ENCODE measurements around the gene SVBP.
A peak's percentile ranks its signal among the peaks of the same experiment; 100 is the strongest.

Gene SVBP

DNA sequence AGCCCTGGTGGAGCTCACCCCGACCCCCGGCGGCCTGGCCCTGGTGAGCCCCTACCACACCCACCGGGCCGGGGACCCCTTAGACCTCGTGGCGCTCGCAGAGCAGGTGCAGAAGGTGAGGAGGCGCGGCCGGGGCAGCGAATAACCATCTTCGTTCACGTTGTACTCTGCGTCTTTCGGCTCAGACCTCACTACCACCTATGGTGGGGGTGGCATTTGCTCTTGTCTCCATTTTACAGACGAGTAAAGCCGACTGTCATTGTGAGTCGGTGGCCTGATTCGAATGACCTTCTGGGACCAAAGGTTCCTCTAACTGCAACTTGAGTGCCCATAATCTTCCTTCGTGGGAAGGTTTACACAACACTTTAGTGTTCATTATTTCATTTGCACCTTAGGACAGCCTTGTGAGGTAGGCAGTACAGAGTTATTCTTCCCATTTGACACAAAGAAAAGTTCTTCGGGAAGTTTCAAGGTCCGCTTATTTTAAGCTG, 49.6 kb downstream of the SVBP start:
- Histone ChIP-seq H3K27ac (ENCODE audit: low read length) (no peak overlapping the region), H3K4me3 (ENCODE audit: low read length) (peak overlapping the region; percentile 95), H3K9ac (ENCODE audit: low read depth, low read length) (peak overlapping the region; percentile 56; the same call in 1 of the 2 replicates), H3K27me3 (ENCODE audit: insufficient read depth, low read length) (no peaks in the 10 kb centered on the region), H3K4me1 (ENCODE audit: insufficient read depth, low read length) (peaks cover 13% of the 10 kb centered on the region; the same call in 1 of the 2 replicates), H3K9me3 (ENCODE audit: insufficient read depth, low read depth, low read length) (no peaks in the 10 kb centered on the region), H3K36me3 (ENCODE audit: insufficient read depth, low read depth, low read length) (peaks cover 2% of the 10 kb centered on the region; the same call in 1 of the 2 replicates)

DNA sequence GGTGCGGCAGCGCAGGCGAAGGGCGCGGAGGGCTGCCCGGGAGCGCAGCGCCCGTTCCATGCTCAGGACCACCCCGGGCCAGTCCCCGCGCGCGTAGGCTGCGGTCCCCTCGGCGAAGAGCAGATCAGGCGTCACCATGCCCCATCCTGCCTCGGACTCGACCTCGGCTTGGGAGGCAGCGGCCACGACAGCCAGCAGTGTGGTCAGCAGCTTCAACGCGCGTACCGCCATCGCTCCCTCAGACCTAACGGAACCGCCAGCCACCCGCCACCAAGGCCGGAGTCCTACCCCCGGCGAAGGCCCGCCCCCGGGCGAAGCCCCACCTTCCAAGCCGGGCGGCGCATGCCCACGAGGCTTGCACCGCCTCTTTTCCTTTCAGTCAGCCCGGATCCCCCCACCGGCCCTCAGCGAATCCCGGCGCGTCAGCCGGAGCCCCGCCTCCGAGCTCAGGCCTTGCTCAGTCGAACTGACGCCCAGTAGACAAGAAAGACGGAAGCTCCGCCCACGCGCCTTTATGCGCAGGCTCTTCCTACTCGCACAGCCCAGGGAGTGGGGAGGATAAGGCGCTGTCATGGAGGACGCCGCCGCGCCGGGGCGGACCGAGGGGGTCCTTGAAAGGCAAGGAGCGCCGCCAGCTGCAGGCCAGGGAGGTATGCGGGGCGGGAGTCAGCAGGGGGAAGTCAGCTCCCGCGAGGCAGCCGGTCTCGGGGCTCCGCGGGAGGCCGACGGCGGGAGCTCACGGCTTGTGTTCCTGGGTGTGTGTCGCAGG, 50.3 kb downstream of the SVBP start, which contains the start of the genes C1orf50 and P3H1:
TSS of gene C1orf50 (plus strand) at position 509 of the 769 bp plus-strand sequence. CDS start at position 572, 63 bp downstream.
TSS of gene P3H1 (minus strand) at position 288 of the 769 bp plus-strand sequence. CDS start at position 231, 57 bp downstream.
- peaks cover 13% of the 10 kb centered on the region; the same call in 1 of the 2 replicates for H3K4me1 ChIP-seq (ENCODE audit: insufficient read depth, low read length)

GRCh38 chr1:42765832-42766740, 51.1 kb downstream of the SVBP start:
- peaks cover 15% of the 10 kb centered on the region for H3K36me3 ChIP-seq (ENCODE audit: insufficient read depth, low read depth, low read length)
- no peaks in the 10 kb centered on the region for H3K27me3 ChIP-seq (ENCODE audit: insufficient read depth, low read length)
- peaks cover 13% of the 10 kb centered on the region; the same call in 1 of the 2 replicates for H3K4me1 ChIP-seq (ENCODE audit: insufficient read depth, low read length)
- H3K4me3 ChIP-seq (ENCODE audit: low read length) = peak overlapping the region; percentile 95
- no peak overlapping the region for H3K27ac ChIP-seq (ENCODE audit: low read length)
- H3K9me3 ChIP-seq (ENCODE audit: insufficient read depth, low read depth, low read length) = no peaks in the 10 kb centered on the region
- H3K9ac ChIP-seq (ENCODE audit: low read depth, low read length) = peak overlapping the region; percentile 78

More for the DNA sequence above, 50.3 kb downstream of the SVBP start, which contains the start of the genes C1orf50 and P3H1:
- Histone ChIP-seq H3K9ac (ENCODE audit: low read depth, low read length) (peak within 1 kb of the TSS; percentile 78; the same call in 1 of the 2 replicates), H3K27ac (ENCODE audit: low read length) (no peak within 1 kb of the TSS), H3K27me3 (ENCODE audit: insufficient read depth, low read length) (no peaks in the 10 kb centered on the region), H3K4me3 (ENCODE audit: low read length) (peak within 1 kb of the TSS; percentile 95), H3K36me3 (ENCODE audit: insufficient read depth, low read depth, low read length) (peaks cover 8% of the 10 kb centered on the region), H3K9me3 (ENCODE audit: insufficient read depth, low read depth, low read length) (no peaks in the 10 kb centered on the region)

GRCh38 chr1:42765269-42765668, 51.9 kb downstream of the SVBP start:
- Histone ChIP-seq H3K9ac (ENCODE audit: low read depth, low read length) (peak overlapping the region; percentile 78; the same call in 1 of the 2 replicates), H3K27ac (ENCODE audit: low read length) (no peak overlapping the region), H3K27me3 (ENCODE audit: insufficient read depth, low read length) (no peaks in the 10 kb centered on the region), H3K9me3 (ENCODE audit: insufficient read depth, low read depth, low read length) (no peaks in the 10 kb centered on the region), H3K36me3 (ENCODE audit: insufficient read depth, low read depth, low read length) (peaks cover 17% of the 10 kb centered on the region), H3K4me1 (ENCODE audit: insufficient read depth, low read length) (peaks cover 13% of the 10 kb centered on the region; the same call in 1 of the 2 replicates), H3K4me3 (ENCODE audit: low read length) (peak overlapping the region; percentile 95)

- H3K4me1 ChIP-seq (ENCODE audit: insufficient read depth, low read length) = peaks cover 13% of the 10 kb centered on the region; the same call in 1 of the 2 replicates
- no peak overlapping the region for H3K4me3 ChIP-seq (ENCODE audit: low read length)
- H3K36me3 ChIP-seq (ENCODE audit: insufficient read depth, low read depth, low read length) = peaks cover 38% of the 10 kb centered on the region
- no peaks in the 10 kb centered on the region for H3K27me3 ChIP-seq (ENCODE audit: insufficient read depth, low read length)
- no peak overlapping the region for H3K27ac ChIP-seq (ENCODE audit: low read length)
- no peak overlapping the region for H3K9ac ChIP-seq (ENCODE audit: low read depth, low read length)
- H3K9me3 ChIP-seq (ENCODE audit: insufficient read depth, low read depth, low read length) = no peaks in the 10 kb centered on the region
Measured at GRCh38 chr1:42762269-42762668, 54.9 kb downstream of the SVBP start.

DNA sequence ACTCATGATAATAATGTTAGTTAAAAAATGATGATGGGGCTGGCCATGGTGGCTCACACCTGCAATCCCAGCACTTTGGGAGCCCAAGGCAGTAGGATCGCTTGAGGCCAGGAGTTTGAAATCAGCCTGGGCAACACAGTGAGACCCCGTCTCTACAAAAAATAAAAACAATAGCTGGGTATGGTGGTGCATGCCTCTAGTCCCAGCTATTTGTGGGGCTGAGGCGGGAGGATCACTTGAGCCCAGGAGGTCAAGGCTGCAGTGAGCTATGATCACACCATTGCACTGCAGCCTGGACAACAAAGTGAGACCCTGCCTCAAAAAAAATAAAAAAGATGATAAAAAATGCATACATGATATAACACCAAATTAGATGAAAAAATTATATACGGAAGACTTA, 55.6 kb downstream of the SVBP start:
- Histone ChIP-seq H3K9ac (ENCODE audit: low read depth, low read length) (no peak overlapping the region), H3K36me3 (ENCODE audit: insufficient read depth, low read depth, low read length) (peaks cover 43% of the 10 kb centered on the region), H3K4me3 (ENCODE audit: low read length) (no peak overlapping the region), H3K27me3 (ENCODE audit: insufficient read depth, low read length) (no peaks in the 10 kb centered on the region), H3K27ac (ENCODE audit: low read length) (no peak overlapping the region), H3K4me1 (ENCODE audit: insufficient read depth, low read length) (peaks cover 13% of the 10 kb centered on the region; the same call in 1 of the 2 replicates), H3K9me3 (ENCODE audit: insufficient read depth, low read depth, low read length) (no peaks in the 10 kb centered on the region)

DNA sequence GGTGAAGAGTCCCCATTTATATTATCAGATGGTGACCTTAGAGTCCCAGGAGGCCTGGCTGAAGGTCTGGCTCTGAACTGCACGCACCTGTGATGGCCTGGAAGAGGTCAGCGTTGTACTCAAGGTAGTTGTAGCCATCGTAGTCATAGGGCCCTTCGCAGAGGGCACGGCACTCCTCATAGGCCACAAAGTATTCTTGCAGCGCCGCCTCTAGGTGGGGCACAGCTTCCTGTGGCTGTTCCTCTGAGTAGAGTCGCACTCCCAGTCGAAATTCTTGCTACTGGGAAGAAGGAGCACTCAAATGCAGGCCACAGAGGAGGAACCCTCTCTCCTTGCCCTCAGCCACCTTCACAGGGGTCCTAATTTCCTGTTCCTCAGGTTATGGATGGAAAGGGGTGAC, 58.1 kb downstream of the SVBP start:
- no peak overlapping the region for H3K4me3 ChIP-seq (ENCODE audit: low read length)
- no peaks in the 10 kb centered on the region for H3K27me3 ChIP-seq (ENCODE audit: insufficient read depth, low read length)
- H3K4me1 ChIP-seq (ENCODE audit: insufficient read depth, low read length) = no peaks in the 10 kb centered on the region
- peaks cover 68% of the 10 kb centered on the region for H3K36me3 ChIP-seq (ENCODE audit: insufficient read depth, low read depth, low read length)
- no peaks in the 10 kb centered on the region for H3K9me3 ChIP-seq (ENCODE audit: insufficient read depth, low read depth, low read length)
- H3K9ac ChIP-seq (ENCODE audit: low read depth, low read length) = no peak overlapping the region
- no peak overlapping the region for H3K27ac ChIP-seq (ENCODE audit: low read length)

DNA sequence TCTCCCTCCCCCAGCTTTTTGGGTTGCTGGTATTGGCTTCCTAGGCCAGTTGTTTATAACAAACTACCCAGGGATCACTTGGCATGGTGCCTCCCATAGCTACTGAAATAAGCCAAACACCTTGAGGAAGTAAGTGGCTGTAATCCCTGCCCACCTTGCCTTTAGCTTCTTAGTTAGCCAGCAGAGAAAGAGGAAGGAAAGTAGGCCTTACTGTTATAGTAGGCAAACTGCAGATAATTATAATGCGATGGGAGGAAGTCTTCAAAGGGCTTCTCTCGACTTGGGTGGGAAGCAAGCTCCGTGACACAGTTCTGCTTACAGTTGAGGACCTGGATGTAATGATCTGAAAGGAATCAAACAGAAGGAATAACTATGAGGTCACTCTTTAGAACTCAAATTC, 58.6 kb downstream of the SVBP start:
- H3K27ac ChIP-seq (ENCODE audit: low read length) = no peak overlapping the region
- no peaks in the 10 kb centered on the region for H3K27me3 ChIP-seq (ENCODE audit: insufficient read depth, low read length)
- no peaks in the 10 kb centered on the region for H3K4me1 ChIP-seq (ENCODE audit: insufficient read depth, low read length)
- no peak overlapping the region for H3K4me3 ChIP-seq (ENCODE audit: low read length)
- H3K36me3 ChIP-seq (ENCODE audit: insufficient read depth, low read depth, low read length) = peaks cover 72% of the 10 kb centered on the region
- no peaks in the 10 kb centered on the region for H3K9me3 ChIP-seq (ENCODE audit: insufficient read depth, low read depth, low read length)
- H3K9ac ChIP-seq (ENCODE audit: low read depth, low read length) = no peak overlapping the region

DNA sequence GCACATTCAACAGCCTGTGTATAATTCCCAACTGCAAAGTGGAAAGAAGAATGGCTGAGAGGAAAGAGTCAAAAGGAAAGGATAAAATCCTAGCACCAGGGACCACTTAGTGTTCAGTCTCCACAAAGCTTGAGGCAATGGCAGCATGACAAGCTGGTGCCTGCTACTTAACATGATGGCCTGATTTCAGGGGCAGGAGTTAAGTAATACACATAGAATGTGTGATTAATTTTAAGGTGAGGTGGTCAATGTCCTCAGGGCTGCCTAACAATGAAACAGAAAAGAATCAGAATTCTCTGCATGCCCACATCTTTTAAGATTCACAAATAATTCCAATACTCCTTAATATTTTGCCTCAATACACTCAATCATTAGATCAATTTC, 59.3 kb downstream of the SVBP start:
- peaks cover 80% of the 10 kb centered on the region for H3K36me3 ChIP-seq (ENCODE audit: insufficient read depth, low read depth, low read length)
- no peaks in the 10 kb centered on the region for H3K4me1 ChIP-seq (ENCODE audit: insufficient read depth, low read length)
- no peak overlapping the region for H3K9ac ChIP-seq (ENCODE audit: low read depth, low read length)
- H3K27ac ChIP-seq (ENCODE audit: low read length) = no peak overlapping the region
- H3K4me3 ChIP-seq (ENCODE audit: low read length) = no peak overlapping the region
- H3K9me3 ChIP-seq (ENCODE audit: insufficient read depth, low read depth, low read length) = no peaks in the 10 kb centered on the region
- H3K27me3 ChIP-seq (ENCODE audit: insufficient read depth, low read length) = no peaks in the 10 kb centered on the region
